ENCODE results near the gene MGAT2. TPM values are rescaled to one million over a fixed set of nuclear protein-coding genes. Genes with fewer than 3 reads are reported as not detected.
"Not testable (repeated sequence)": the region's sequence is repeated elsewhere in the genome, so short reads cannot be mapped to it uniquely, and the experiment has no call there.

The MGAT2 gene
- total and polyA plus RNA-seq, 4 donors = 17.3 to 39.1 (median 32.1) TPM

DNA sequence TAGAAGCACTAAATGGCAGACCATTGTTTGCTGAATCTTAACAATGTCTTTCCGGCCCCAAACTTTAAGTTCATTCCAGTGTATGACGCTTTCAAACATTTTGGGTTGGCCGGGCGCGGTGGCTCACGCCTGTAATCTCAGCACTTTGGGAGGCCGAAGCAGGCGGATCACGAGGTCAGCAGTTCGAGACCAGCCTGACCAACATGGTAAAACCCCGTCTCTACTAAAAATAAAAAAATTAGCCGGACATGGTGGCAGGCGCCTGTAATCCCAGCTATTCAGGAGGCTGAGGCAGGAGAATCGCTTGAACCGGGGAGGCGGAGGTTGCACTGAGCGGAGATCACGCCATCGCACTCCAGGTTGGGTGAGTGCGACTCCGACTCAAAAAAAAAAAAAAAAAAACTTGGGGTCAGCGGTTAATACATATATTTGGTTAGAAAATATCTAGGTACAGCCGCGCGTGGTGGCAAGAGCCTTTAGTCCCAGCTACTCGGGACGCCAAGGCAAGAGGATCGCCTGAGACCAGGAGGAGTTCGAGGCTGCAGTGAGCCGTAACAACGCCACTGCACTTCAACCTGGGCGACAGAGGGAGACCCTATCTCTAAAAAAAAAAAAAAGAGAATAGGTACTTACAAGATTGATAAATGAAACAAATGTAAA is 35.5 kb upstream of the MGAT2 start:
- peaks cover 20% of the 10 kb centered on the region for H3K4me1 ChIP-seq (ENCODE audit: control insufficient read depth, insufficient read depth, low read length)
- DNase-seq (ENCODE audit: low read depth in 4 of 6, low spot score in 6 of 6) = peak in 1 of 6 donors; percentile 15
- not testable (repeated sequence) for H3K27ac ChIP-seq (ENCODE audit: low read depth, low read length); H3K9me3 ChIP-seq (ENCODE audit: control insufficient read depth, insufficient read depth, low read length); H3K27me3 ChIP-seq (ENCODE audit: control insufficient read depth, insufficient read depth, low read length)
- peaks cover 17% of the 10 kb centered on the region for H3K36me3 ChIP-seq (ENCODE audit: control insufficient read depth, insufficient read depth, low read length)
- H3K4me3 ChIP-seq (ENCODE audit: low read depth, low read length) = peak overlapping the region; percentile 88
- 13% methylated on average over 25 of the region's 32 CpGs for WGBS (ENCODE audit: insufficient coverage)

DNA sequence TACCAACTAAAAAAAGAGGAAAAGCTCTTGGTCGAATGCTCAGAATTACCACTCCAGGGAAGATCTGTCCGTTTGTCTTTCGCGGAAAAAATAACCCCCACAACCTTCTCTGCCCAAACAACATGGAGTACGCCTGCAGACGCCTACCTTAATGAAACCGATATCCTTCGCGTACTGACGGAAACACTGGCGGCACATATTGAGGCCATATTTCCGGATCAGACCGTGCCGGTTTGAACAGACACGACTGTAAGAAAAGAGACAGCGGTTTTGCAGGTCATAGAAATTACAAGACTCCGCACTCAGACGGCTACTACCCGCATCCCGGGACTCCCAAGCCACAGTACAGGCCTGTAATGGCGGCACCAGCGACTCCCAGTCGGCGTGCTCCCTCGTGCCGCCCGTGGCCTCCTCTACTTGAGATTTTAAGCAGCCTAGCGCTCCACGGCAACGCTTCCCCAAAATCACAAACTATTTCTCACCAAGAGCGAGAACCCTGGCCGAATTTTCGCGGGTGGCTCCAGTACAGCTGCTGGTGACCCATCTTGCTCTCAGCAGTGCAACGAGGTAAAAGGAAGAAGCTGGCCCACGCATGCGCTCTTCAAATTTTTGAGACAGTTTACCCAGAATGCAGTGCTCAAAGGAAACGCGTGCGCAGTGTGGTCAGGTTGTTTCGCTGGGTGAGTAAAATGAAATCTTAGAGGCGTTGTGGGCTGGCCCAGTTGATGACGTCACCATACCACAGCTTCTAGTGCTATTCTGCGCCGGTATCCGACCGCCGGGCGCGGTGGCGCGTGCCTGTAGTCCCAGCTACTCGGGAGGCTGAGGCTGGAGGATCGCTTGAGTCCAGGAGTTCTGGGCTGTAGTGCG is 34.6 kb upstream of the MGAT2 start, which contains the start of gene RPS29:
Gene RPS29 (minus strand): TSS at position 578 of the 870 bp plus-strand sequence. CDS start 34 bp downstream, at position 544.
- Histone ChIP-seq H3K9me3 (ENCODE audit: control insufficient read depth, insufficient read depth, low read length) (no peaks in the 10 kb centered on the region), H3K4me3 (ENCODE audit: low read depth, low read length) (peak within 1 kb of the TSS; percentile 88), H3K27me3 (ENCODE audit: control insufficient read depth, insufficient read depth, low read length) (no peaks in the 10 kb centered on the region), H3K27ac (ENCODE audit: low read depth, low read length) (peak within 1 kb of the TSS; percentile 91), H3K36me3 (ENCODE audit: control insufficient read depth, insufficient read depth, low read length) (peaks cover 17% of the 10 kb centered on the region), H3K4me1 (ENCODE audit: control insufficient read depth, insufficient read depth, low read length) (peaks cover 20% of the 10 kb centered on the region)
- peak; percentile 99 to 100 (median 100) for DNase-seq (ENCODE audit: low read depth in 4 of 6, low spot score in 6 of 6)
- WGBS (ENCODE audit: insufficient coverage) = 0% methylated on average over 39 of the region's 55 CpGs

GRCh38 chr14:49586673-49587460 is 33.7 kb upstream of the MGAT2 start:
- Histone ChIP-seq H3K36me3 (ENCODE audit: control insufficient read depth, insufficient read depth, low read length) (peaks cover 17% of the 10 kb centered on the region), H3K27ac (ENCODE audit: low read depth, low read length) (peak overlapping the region; percentile 91), H3K9me3 (ENCODE audit: control insufficient read depth, insufficient read depth, low read length) (no peaks in the 10 kb centered on the region), H3K4me1 (ENCODE audit: control insufficient read depth, insufficient read depth, low read length) (peaks cover 20% of the 10 kb centered on the region), H3K27me3 (ENCODE audit: control insufficient read depth, insufficient read depth, low read length) (no peaks in the 10 kb centered on the region), H3K4me3 (ENCODE audit: low read depth, low read length) (peak overlapping the region; percentile 88)
- DNase-seq (ENCODE audit: low read depth in 4 of 6, low spot score in 6 of 6) = peak in 5 of 6 donors; percentile 59 to 93 (median 64)
- no CpG with 5 or more reads among the region's 21 CpGs for WGBS (ENCODE audit: insufficient coverage)

DNA sequence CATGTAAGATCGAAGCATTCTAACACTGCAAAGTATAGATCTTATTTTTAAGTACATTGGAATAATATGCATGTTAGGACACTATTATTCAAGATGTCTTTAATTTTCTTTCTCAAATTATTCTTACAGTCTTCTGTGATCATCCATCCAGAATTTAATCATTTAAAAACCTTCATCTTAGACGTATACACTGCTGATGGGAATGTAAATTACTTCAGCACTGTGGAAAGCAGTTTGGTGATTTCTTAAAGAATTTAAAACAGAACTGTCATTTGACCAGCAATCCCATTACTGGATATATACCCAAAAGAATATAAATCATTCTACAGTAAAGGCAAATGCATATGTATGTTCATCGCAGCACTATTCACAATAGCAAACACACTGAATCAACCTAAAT is 31.2 kb upstream of the MGAT2 start:
- WGBS (ENCODE audit: insufficient coverage) = no CpG with 5 or more reads among the region's 3 CpGs
- Histone ChIP-seq H3K4me3 (ENCODE audit: low read depth, low read length) (no peak overlapping the region), H3K9me3 (ENCODE audit: control insufficient read depth, insufficient read depth, low read length) (no peaks in the 10 kb centered on the region), H3K4me1 (ENCODE audit: control insufficient read depth, insufficient read depth, low read length) (peaks cover 10% of the 10 kb centered on the region), H3K27ac (ENCODE audit: low read depth, low read length) (no peak overlapping the region), H3K36me3 (ENCODE audit: control insufficient read depth, insufficient read depth, low read length) (peaks cover 2% of the 10 kb centered on the region), H3K27me3 (ENCODE audit: control insufficient read depth, insufficient read depth, low read length) (no peaks in the 10 kb centered on the region)
- no peak for DNase-seq (ENCODE audit: low read depth in 4 of 6, low spot score in 6 of 6)

DNA sequence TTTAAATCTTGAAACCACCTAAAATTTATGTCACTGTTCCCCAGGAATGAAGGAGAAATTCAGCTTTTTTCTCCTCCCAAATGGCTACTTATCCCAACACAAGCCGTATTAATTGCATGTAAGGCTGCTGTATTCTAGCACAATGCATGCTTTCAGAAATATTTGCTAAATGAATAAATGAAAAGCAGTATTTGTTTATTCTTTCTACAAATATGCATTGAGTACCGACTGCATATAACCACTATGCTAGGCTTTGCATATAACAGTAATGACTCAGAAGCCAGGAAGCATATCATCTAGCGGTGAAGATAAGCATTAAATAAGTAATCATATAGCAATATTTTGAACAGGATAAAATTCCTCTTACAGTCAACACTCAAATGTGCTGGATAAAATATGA is 27.6 kb upstream of the MGAT2 start:
- peak in 1 of 6 donors; percentile 20 for DNase-seq (ENCODE audit: low read depth in 4 of 6, low spot score in 6 of 6)
- H3K36me3 ChIP-seq (ENCODE audit: control insufficient read depth, insufficient read depth, low read length) = no peaks in the 10 kb centered on the region
- peaks cover 7% of the 10 kb centered on the region for H3K4me1 ChIP-seq (ENCODE audit: control insufficient read depth, insufficient read depth, low read length)
- H3K27ac ChIP-seq (ENCODE audit: low read depth, low read length) = peak overlapping the region; percentile 52
- no peak overlapping the region for H3K4me3 ChIP-seq (ENCODE audit: low read depth, low read length)
- no peaks in the 10 kb centered on the region for H3K27me3 ChIP-seq (ENCODE audit: control insufficient read depth, insufficient read depth, low read length)
- no CpG with 5 or more reads among the region's 3 CpGs for WGBS (ENCODE audit: insufficient coverage)
- no peaks in the 10 kb centered on the region for H3K9me3 ChIP-seq (ENCODE audit: control insufficient read depth, insufficient read depth, low read length)

- Histone ChIP-seq H3K4me1 (ENCODE audit: control insufficient read depth, insufficient read depth, low read length) (peaks cover 16% of the 10 kb centered on the region), H3K27me3 (ENCODE audit: control insufficient read depth, insufficient read depth, low read length) (no peaks in the 10 kb centered on the region), H3K36me3 (ENCODE audit: control insufficient read depth, insufficient read depth, low read length) (no peaks in the 10 kb centered on the region), H3K4me3 (ENCODE audit: low read depth, low read length) (no peak overlapping the region), H3K27ac (ENCODE audit: low read depth, low read length) (peak overlapping the region; percentile 76), H3K9me3 (ENCODE audit: control insufficient read depth, insufficient read depth, low read length) (no peaks in the 10 kb centered on the region)
- DNase-seq (ENCODE audit: low read depth in 4 of 6, low spot score in 6 of 6) = peak in 1 of 6 donors; percentile 61
- no CpG with 5 or more reads among the region's 4 CpGs for WGBS (ENCODE audit: insufficient coverage)
These were observed 26.1 kb upstream of the MGAT2 start for GRCh38 chr14:49594347-49595091.

- peak overlapping the region; percentile 99 for H3K4me3 ChIP-seq (ENCODE audit: low read depth, low read length)
- DNase-seq (ENCODE audit: low read depth in 4 of 6, low spot score in 6 of 6) = no peak
- peak overlapping the region; percentile 98 for H3K27ac ChIP-seq (ENCODE audit: low read depth, low read length)
- H3K36me3 ChIP-seq (ENCODE audit: control insufficient read depth, insufficient read depth, low read length) = peaks cover 3% of the 10 kb centered on the region
- WGBS (ENCODE audit: insufficient coverage) = 0% methylated on average over 14 of the region's 15 CpGs
- H3K4me1 ChIP-seq (ENCODE audit: control insufficient read depth, insufficient read depth, low read length) = peaks cover 16% of the 10 kb centered on the region
- H3K9me3 ChIP-seq (ENCODE audit: control insufficient read depth, insufficient read depth, low read length) = no peaks in the 10 kb centered on the region
- H3K27me3 ChIP-seq (ENCODE audit: control insufficient read depth, insufficient read depth, low read length) = no peaks in the 10 kb centered on the region
These were observed 22.5 kb upstream of the MGAT2 start for GRCh38 chr14:49598189-49598484.

- 0% methylated on average over 76 of the region's 77 CpGs for WGBS (ENCODE audit: insufficient coverage)
- Histone ChIP-seq H3K27me3 (ENCODE audit: control insufficient read depth, insufficient read depth, low read length) (no peaks in the 10 kb centered on the region), H3K9me3 (ENCODE audit: control insufficient read depth, insufficient read depth, low read length) (no peaks in the 10 kb centered on the region), H3K4me3 (ENCODE audit: low read depth, low read length) (peak within 1 kb of the TSS; percentile 99), H3K27ac (ENCODE audit: low read depth, low read length) (peak within 1 kb of the TSS; percentile 98), H3K36me3 (ENCODE audit: control insufficient read depth, insufficient read depth, low read length) (peaks cover 3% of the 10 kb centered on the region), H3K4me1 (ENCODE audit: control insufficient read depth, insufficient read depth, low read length) (peaks cover 16% of the 10 kb centered on the region)
- DNase-seq (ENCODE audit: low read depth in 4 of 6, low spot score in 6 of 6) = peak; percentile 71 to 94 (median 82)
These were observed 21.9 kb upstream of the MGAT2 start, which contains the start of gene LRR1 for GRCh38 chr14:49598485-49599300. Gene LRR1, plus strand, starts transcription at chr14:49598940. Its CDS starts 81 bp downstream, at chr14:49599021.
